HG02798 (cell line): ENCODE measurements around the gene TOP2B.

Experiments
- ATAC-seq: cut with Tn5 transposase; IDR thresholded peaks from one replicate; pipeline ENCODE4 v1.9.1; 2021; ENCODE audit warnings: mild to moderate bottlenecking; ENCODE audit not compliant: unreplicated experiment, poor library complexity

Gene TOP2B

DNA sequence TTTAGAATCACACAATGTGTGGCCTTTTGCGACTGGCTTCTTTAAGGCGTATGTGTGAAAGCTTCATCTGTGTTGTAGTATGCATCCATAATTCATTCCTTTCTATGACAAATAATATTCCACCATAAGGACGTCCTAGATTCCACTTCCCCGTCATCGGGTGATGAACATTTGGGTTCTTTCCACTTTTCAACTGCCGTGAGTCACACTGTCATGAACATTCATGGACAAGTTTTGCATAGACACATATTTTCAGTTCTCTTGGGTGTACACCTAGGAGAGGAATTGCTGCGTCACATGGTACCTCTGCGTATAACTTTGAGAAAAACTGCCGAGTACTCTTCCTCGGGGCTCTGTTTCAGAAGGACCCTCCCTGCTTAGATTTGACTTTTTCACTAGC is 97.3 kb downstream of the TOP2B start:
- ATAC-seq, result no peak

DNA sequence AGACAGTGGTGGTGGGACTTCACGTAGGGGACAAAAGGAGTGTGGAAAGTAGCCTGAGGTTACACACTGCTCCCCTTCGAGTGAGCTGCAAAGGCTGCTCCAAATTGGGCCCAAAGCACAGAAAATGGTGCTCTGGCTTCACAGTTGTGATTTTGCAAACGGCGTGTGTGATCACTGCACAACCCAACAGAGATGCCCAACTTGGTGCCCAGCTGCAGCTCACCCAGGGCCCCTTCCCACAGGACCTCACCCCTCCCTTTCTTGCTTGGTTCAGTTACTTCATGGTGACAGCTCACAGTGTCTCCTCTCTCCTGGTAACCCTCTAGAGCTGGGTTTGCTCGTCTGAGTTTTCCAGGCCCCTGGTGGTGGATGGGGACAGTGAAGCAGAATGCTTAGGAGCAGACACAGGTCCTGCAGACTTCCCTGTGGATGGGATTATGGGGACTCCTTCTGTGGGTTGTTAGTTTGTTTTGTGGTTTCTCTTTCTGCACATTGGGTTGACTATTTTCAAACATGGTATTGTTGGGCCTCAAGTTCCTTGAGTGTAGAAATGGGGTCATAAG is 98.3 kb downstream of the TOP2B start:
- ATAC-seq, result no peak

DNA sequence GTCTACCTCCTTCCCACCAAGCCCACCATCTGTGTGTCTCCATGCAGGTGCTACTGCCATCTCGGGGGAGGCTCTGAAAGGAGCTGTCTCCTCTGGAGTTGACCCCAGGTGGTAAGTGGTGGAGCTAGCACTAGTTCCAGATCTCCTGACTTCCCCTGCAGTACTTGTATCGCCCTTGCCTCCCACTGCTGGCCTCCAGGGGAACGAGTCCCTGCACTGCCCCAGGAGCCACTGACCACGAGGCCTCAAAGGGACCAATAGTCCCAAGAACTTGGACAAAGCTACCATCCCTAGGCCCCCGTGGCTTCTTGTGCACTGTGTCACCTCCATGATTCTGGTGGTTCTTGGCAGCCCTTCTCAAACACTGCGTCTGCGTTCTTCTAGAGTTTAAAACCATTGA is 98.9 kb downstream of the TOP2B start:
- no peak for ATAC-seq

GRCh38 chr3:25564075-25564474 is 100.6 kb downstream of the TOP2B start:
- ATAC-seq, result no peak

- ATAC-seq, result no peak
Observed at GRCh38 chr3:25563601-25564000, 101.1 kb downstream of the TOP2B start.

GRCh38 chr3:25558796-25559195 is 105.9 kb downstream of the TOP2B start:
- ATAC-seq, result no peak

GRCh38 chr3:25558121-25558520 is 106.6 kb downstream of the TOP2B start:
- no peak for ATAC-seq

DNA sequence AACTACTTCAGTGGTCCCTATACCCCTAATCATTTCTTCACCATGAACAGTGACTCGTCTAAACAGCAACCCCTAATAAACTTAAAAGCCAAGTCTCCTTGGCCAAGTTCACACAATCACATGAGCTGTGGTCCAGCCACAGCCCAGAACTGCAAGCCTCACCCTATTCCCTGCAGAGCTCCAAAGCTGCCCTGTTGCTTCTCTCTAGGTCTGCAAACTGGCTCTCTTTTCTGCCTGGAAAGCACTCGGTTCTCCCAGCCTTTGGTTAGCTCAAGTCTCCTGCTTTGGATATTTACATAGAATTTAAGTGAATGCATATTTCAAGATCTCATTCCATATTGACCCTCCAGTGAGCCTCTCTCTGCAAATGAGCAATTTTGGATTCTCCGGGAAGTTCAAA is 107.0 kb downstream of the TOP2B start:
- no peak for ATAC-seq

GRCh38 chr3:25556447-25556846 is 108.3 kb downstream of the TOP2B start:
- no peak for ATAC-seq

DNA sequence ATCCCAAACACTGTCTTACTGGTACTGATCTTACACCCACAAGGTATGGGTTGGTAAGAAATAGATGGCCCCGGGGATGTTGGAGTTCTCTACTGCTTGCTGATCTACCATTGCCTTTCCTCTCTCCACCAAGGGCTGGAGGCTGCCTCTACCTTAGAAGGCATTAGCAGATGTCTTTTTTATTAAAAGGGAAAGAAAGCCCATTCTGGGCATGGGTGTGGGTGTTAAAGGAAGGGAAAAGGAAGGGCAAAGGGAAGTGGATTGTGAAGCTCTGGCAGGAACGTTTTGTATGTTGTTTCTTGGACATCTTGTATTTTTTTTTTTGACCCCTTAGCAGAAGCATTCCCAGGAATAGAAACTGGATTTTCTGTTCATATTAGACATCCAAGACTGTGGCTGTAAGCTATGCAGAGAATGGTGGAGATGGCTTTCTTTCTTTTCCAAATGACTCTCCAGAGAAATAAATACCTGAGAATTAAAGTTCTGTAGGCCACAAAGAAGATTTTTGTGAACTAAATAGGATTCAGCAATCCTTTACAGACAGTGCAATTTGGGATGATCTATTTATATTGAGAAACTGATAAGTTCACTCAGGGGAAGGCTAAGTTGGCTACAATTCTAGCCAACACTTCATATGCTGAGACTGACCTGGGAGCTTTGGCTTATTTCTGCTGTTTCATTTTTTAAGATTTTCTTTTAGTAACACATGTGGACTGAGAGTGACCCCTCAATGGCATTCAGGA is 108.8 kb downstream of the TOP2B start:
- ATAC-seq, result no peak

DNA sequence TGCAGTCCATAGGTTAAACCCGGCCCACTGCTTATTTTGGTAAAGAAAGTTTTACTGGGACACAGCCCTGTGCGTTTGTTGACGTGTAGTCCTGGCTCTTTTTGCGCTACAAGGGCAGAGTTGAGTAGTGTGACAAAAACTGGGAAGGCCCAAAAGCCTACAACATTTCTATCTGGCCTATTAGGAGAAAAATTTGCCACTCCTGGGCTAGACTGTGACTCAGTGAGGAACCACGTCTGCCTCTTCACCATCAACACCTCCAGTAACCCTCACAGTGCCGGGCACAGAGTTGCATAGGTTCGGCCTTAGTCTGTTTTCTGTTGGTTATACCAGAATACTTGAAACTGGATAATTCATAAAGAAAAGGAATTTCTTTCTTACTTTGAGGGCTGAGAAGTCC is 110.3 kb downstream of the TOP2B start:
- no peak for ATAC-seq

GRCh38 chr3:25552251-25552650 is 112.5 kb downstream of the TOP2B start:
- no peak for ATAC-seq

DNA sequence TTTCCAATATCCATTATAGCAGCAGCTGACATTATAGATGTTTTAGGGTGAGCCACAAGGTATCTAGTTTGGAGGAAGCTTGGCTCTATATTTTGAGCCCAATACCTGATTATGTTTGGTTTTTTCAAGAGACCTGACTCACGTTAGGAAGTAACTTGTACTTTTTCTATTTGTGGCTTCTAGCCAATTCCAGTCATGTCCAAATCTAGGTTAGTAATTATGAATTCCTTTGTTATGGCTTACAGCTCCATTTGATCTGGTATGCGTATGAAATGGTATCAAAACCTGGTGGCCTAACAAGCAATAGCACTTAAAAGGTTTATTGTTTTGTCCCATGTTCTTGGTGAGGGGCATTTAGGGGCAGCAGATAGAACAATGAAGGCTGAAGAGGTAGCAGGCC is 115.9 kb downstream of the TOP2B start:
- ATAC-seq, result no peak

- ATAC-seq, result no peak
Observed at GRCh38 chr3:25547943-25548674, 116.6 kb downstream of the TOP2B start.
